Nephron progenitor cell (in vitro differentiated cells): ENCODE measurements around the gene SLC9A2.

Experiments
- DNase-seq: peaks from one replicate; pipeline ENCODE4 v3.0.0; 2021
- H3K27ac Mint-ChIP-seq: 2 replicates; pipeline ENCODE4 v1.8.0; 2021; ENCODE audit warnings: mild to moderate bottlenecking, moderate library complexity, mixed read lengths
- H3K27me3 Mint-ChIP-seq: 2 replicates; pipeline ENCODE4 v1.8.0; 2021; ENCODE audit warnings: mild to moderate bottlenecking, low read depth, mixed read lengths; ENCODE audit not compliant: poor library complexity
- H3K36me3 Mint-ChIP-seq: 2 replicates; pipeline ENCODE4 v1.8.0; 2021; ENCODE audit warnings: low read depth, mixed read lengths
- H3K4me1 Mint-ChIP-seq: 2 replicates; pipeline ENCODE4 v1.8.0; 2021; ENCODE audit warnings: mixed read lengths
- H3K4me3 Mint-ChIP-seq: 2 replicates; pipeline ENCODE4 v1.8.0; 2021; ENCODE audit warnings: mild to moderate bottlenecking, moderate library complexity, mixed read lengths
- H3K9me3 Mint-ChIP-seq: 2 replicates; pipeline ENCODE4 v1.8.0; 2021; ENCODE audit warnings: mild to moderate bottlenecking, moderate library complexity, mixed read lengths
- CTCF ChIP-seq: fragments of 200-600 bp; sonication (generic); IDR thresholded peaks from 2 replicates; pipeline ENCODE4 v1.5.0; 2021; ENCODE audit warnings: antibody characterized with exemption

Gene SLC9A2

GRCh38 chr2:102619414-102620319, at the start of gene SLC9A2:
TSS of gene SLC9A2 (plus strand) at chr2:102619553. CDS start at chr2:102619849, 296 bp downstream.
- H3K27me3 Mint-ChIP-seq, result peaks cover 74% of the 10 kb centered on the region
- H3K27ac Mint-ChIP-seq, result no peak within 1 kb of the TSS
- TF ChIP-seq CTCF, result no peak
- DNase-seq, result peak; percentile 70
- peaks cover 3% of the 10 kb centered on the region for H3K9me3 Mint-ChIP-seq
- peaks cover 15% of the 10 kb centered on the region for H3K4me1 Mint-ChIP-seq
- H3K4me3 Mint-ChIP-seq, result peak within 1 kb of the TSS; percentile 86
- no peaks in the 10 kb centered on the region for H3K36me3 Mint-ChIP-seq

- Mint-ChIP-seq H3K36me3 (no peaks in the 10 kb centered on the region), H3K27me3 (no peaks in the 10 kb centered on the region), H3K4me1 (no peaks in the 10 kb centered on the region), H3K9me3 (peaks cover 50% of the 10 kb centered on the region), H3K27ac (no peak overlapping the region), H3K4me3 (no peak overlapping the region)
- DNase-seq, result no peak
- no peak for TF ChIP-seq CTCF
Observed at GRCh38 chr2:102575888-102576287, 43.5 kb upstream of the SLC9A2 start.

- H3K27ac Mint-ChIP-seq, result no peak overlapping the region
Observed at GRCh38 chr2:102578376-102578775, 41.0 kb upstream of the SLC9A2 start.

GRCh38 chr2:102581911-102582310, 37.4 kb upstream of the SLC9A2 start:
- Mint-ChIP-seq H3K9me3 (peaks cover 14% of the 10 kb centered on the region), H3K27me3 (no peaks in the 10 kb centered on the region), H3K4me3 (no peak overlapping the region), H3K4me1 (no peaks in the 10 kb centered on the region), H3K27ac (no peak overlapping the region), H3K36me3 (no peaks in the 10 kb centered on the region)
- TF ChIP-seq CTCF, result no peak
- no peak for DNase-seq

More at GRCh38 chr2:102578376-102578775, 41.0 kb upstream of the SLC9A2 start:
- H3K27me3 Mint-ChIP-seq, result no peaks in the 10 kb centered on the region
- no peak for DNase-seq
- no peaks in the 10 kb centered on the region for H3K4me1 Mint-ChIP-seq
- H3K4me3 Mint-ChIP-seq, result no peak overlapping the region
- no peak for TF ChIP-seq CTCF
- H3K9me3 Mint-ChIP-seq, result peaks cover 42% of the 10 kb centered on the region
- H3K36me3 Mint-ChIP-seq, result no peaks in the 10 kb centered on the region

GRCh38 chr2:102582845-102583244, 36.5 kb upstream of the SLC9A2 start:
- Mint-ChIP-seq H3K9me3 (peaks cover 7% of the 10 kb centered on the region), H3K4me1 (no peaks in the 10 kb centered on the region), H3K4me3 (no peak overlapping the region), H3K27ac (no peak overlapping the region), H3K36me3 (no peaks in the 10 kb centered on the region), H3K27me3 (no peaks in the 10 kb centered on the region)
- DNase-seq, result no peak
- no peak for TF ChIP-seq CTCF
